ENCODE data around the gene CDK17. TPM values are rescaled to one million over a fixed set of nuclear protein-coding genes. Genes with fewer than 3 reads are reported as not detected.

Gene CDK17
- total and polyA plus RNA-seq, 9 of the 15 experiments (the other 6 are each of a cell fraction or from before 2014, with no cell fraction given) = 4.8 to 39.3 (median 21.6) TPM

DNA sequence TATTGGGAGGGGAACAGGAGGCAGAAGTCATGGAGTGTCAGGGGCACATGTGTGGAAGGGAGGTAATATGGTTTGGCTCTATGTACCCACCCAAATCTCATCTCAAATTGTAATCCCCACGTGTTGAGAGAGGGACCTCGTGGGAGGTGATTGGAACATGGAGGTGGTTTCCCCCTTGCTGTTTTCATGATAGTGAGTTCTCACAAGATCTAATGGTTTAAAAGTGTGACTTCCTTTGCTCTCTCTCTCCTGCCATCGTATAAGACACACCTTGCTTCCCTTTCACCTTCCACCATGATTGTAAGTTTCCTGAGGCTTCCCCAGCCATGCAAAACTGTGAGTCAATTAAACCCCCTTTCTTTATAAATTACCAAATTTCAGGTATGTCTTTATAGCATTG, 41.6 kb upstream of the CDK17 start:
- Histone ChIP-seq H3K27me3 (ENCODE audit: control insufficient read depth in 2 of 2, insufficient read depth in 2 of 2, low read length in 2 of 2) (no peaks in the 10 kb centered on the region), H3K9me3 (replicated peaks; ENCODE audit: control insufficient read depth, insufficient read depth, low read depth, low read length) (no peaks in the 10 kb centered on the region), H3K4me2 (ENCODE audit: insufficient read depth, low read length) (no peak overlapping the region), H3K9ac (ENCODE audit: insufficient read depth in 1 of 2, low read depth in 2 of 2, low read length in 2 of 2) (no peak overlapping the region), H3K36me3 (ENCODE audit: control insufficient read depth, insufficient read depth, low read length) (no peaks in the 10 kb centered on the region), H3K4me3 (no peak overlapping the region), H3K79me2 (ENCODE audit: control insufficient read depth, insufficient read depth, low read length) (no peaks in the 10 kb centered on the region), H3K4me1 (replicated peaks in 1 of 2; ENCODE audit: control insufficient read depth in 2 of 2, insufficient read depth in 2 of 2, low read length in 2 of 2) (peaks cover 0 to 4% of the 10 kb centered on the region in 2 experiments; a peak in 4 of 5 replicates), H3K27ac (ENCODE audit: extremely low read depth, low read depth, low read length) (no peak overlapping the region), H4K20me1 (replicated peaks; ENCODE audit: control insufficient read depth, insufficient read depth, low read length) (no peaks in the 10 kb centered on the region), H2AFZ (ENCODE audit: low read depth, low read length) (no peak overlapping the region), H3K9me1 (ENCODE audit: control insufficient read depth, insufficient read depth, low read length) (no peaks in the 10 kb centered on the region)
- CTCF ChIA-PET (ENCODE audit: low intra/inter-chr PET ratio) = no interaction called here
- FAIRE-seq = no peak
- intact Hi-C loops (cut with micrococcal nuclease) (no loop called here), in situ Hi-C loops (cut with MboI) (no loop called here)
- 8% methylated on average over 3 of the region's 3 CpGs for WGBS (ENCODE audit: insufficient coverage, low coverage, missing lambda C conversion rate)
- DNase-seq (ENCODE audit: extremely low read depth in 1 of 4, low spot score in 3 of 4) = no peak
- TF ChIP-seq ADNP (tag; IDR thresholded peaks at IDR 0.05) (no peak), MAFF (IDR thresholded peaks at IDR 0.05; ENCODE audit: low read length) (no peak), NR2C1 (IDR thresholded peaks at IDR 0.05) (no peak), NR2C1 (tag; IDR thresholded peaks at IDR 0.05) (no peak), HDAC3 (IDR thresholded peaks at IDR 0.05; ENCODE audit: borderline replicate concordance, partially characterized antibody) (no peak), ZNF165 (CRISPR knock-in tag; IDR thresholded peaks at IDR 0.05; ENCODE audit: borderline replicate concordance) (no peak), POLR3A (IDR thresholded peaks at IDR 0.05; ENCODE audit: borderline replicate concordance, extremely low read depth, insufficient read depth, insufficient read length) (no peak), CHD4 (IDR thresholded peaks at IDR 0.05; ENCODE audit: insufficient read depth, insufficient replicate concordance, low read depth, low read length, poor library complexity, severe bottlenecking) (no peak), ZNF76 (CRISPR knock-in tag; IDR thresholded peaks at IDR 0.05; ENCODE audit: borderline replicate concordance) (no peak)
- TF ChIP-seq, protein P1, sequence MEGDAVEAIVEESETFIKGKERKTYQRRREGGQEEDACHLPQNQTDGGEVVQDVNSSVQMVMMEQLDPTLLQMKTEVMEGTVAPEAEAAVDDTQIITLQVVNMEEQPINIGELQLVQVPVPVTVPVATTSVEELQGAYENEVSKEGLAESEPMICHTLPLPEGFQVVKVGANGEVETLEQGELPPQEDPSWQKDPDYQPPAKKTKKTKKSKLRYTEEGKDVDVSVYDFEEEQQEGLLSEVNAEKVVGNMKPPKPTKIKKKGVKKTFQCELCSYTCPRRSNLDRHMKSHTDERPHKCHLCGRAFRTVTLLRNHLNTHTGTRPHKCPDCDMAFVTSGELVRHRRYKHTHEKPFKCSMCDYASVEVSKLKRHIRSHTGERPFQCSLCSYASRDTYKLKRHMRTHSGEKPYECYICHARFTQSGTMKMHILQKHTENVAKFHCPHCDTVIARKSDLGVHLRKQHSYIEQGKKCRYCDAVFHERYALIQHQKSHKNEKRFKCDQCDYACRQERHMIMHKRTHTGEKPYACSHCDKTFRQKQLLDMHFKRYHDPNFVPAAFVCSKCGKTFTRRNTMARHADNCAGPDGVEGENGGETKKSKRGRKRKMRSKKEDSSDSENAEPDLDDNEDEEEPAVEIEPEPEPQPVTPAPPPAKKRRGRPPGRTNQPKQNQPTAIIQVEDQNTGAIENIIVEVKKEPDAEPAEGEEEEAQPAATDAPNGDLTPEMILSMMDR (IDR thresholded peaks at IDR 0.05 in 2 of 3, conservative IDR thresholded peaks at IDR 0.05 in 1 of 3; ENCODE audit: insufficient read depth in 2 of 3, low read depth in 1 of 3, low read length in 3 of 3) = no peak
- TF ChIP-seq, protein P2, sequence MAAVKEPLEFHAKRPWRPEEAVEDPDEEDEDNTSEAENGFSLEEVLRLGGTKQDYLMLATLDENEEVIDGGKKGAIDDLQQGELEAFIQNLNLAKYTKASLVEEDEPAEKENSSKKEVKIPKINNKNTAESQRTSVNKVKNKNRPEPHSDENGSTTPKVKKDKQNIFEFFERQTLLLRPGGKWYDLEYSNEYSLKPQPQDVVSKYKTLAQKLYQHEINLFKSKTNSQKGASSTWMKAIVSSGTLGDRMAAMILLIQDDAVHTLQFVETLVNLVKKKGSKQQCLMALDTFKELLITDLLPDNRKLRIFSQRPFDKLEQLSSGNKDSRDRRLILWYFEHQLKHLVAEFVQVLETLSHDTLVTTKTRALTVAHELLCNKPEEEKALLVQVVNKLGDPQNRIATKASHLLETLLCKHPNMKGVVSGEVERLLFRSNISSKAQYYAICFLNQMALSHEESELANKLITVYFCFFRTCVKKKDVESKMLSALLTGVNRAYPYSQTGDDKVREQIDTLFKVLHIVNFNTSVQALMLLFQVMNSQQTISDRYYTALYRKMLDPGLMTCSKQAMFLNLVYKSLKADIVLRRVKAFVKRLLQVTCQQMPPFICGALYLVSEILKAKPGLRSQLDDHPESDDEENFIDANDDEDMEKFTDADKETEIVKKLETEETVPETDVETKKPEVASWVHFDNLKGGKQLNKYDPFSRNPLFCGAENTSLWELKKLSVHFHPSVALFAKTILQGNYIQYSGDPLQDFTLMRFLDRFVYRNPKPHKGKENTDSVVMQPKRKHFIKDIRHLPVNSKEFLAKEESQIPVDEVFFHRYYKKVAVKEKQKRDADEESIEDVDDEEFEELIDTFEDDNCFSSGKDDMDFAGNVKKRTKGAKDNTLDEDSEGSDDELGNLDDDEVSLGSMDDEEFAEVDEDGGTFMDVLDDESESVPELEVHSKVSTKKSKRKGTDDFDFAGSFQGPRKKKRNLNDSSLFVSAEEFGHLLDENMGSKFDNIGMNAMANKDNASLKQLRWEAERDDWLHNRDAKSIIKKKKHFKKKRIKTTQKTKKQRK (IDR thresholded peaks at IDR 0.05; ENCODE audit: borderline replicate concordance, low read depth, low read length) = no peak
- TF ChIP-seq, protein P3, sequence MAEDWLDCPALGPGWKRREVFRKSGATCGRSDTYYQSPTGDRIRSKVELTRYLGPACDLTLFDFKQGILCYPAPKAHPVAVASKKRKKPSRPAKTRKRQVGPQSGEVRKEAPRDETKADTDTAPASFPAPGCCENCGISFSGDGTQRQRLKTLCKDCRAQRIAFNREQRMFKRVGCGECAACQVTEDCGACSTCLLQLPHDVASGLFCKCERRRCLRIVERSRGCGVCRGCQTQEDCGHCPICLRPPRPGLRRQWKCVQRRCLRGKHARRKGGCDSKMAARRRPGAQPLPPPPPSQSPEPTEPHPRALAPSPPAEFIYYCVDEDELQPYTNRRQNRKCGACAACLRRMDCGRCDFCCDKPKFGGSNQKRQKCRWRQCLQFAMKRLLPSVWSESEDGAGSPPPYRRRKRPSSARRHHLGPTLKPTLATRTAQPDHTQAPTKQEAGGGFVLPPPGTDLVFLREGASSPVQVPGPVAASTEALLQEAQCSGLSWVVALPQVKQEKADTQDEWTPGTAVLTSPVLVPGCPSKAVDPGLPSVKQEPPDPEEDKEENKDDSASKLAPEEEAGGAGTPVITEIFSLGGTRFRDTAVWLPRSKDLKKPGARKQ (CRISPR knock-in tag; IDR thresholded peaks at IDR 0.05) = no peak
- ATAC-seq = no peak
- no TSS peak for BruUV-seq (replicated peaks)
- POLR2A ChIA-PET = no interaction called here

Measured in K562 (cell line).